Keratinocyte (primary cell): ENCODE data around the gene CACNB4. TPM values are rescaled to one million over a fixed set of nuclear protein-coding genes. Genes with fewer than 3 reads are reported as not detected.

Source experiments
- DNase-seq: peaks from one replicate; pipeline ENCODE4 v3.0.0-alpha.2; 2011; ENCODE audit warnings: low read depth, missing footprints, low spot score
- FAIRE-seq: peaks from 2 replicates; lab custom pipeline; 2011; peaks lifted over from hg19 to GRCh38; lab: Jason Lieb, UNC
- H2AFZ ChIP-seq: 2 replicates; pipeline ENCODE4 v1.6.0; 2012; ENCODE audit warnings: low read length, control low read depth, inconsistent platforms; ENCODE audit not compliant: control insufficient read depth
- H3K27ac ChIP-seq: 2 replicates; pipeline ENCODE4 v1.5.1; 2011; ENCODE audit warnings: low read length; ENCODE audit not compliant: control insufficient read depth, insufficient read depth
- H3K27me3 ChIP-seq: 3 replicates; pipeline ENCODE4 v1.6.0; 2011; ENCODE audit warnings: low read length; ENCODE audit not compliant: control insufficient read depth, insufficient read depth; ENCODE audit errors: extremely low read depth
- H3K36me3 ChIP-seq, 2 experiments: 2 replicates in 1 of 2; 3 replicates in 1 of 2; pipeline ENCODE4 v1.5.1; 2011; ENCODE audit warnings: low read length in 2 of 2, mild to moderate bottlenecking in 1 of 2; ENCODE audit not compliant: control insufficient read depth in 2 of 2, insufficient read depth in 2 of 2; ENCODE audit errors: extremely low read depth in 1 of 2
- H3K4me1 ChIP-seq: 3 replicates; pipeline ENCODE4 v1.5.1; 2011; ENCODE audit warnings: low read length; ENCODE audit not compliant: control insufficient read depth, insufficient read depth; ENCODE audit errors: extremely low read depth
- H3K4me2 ChIP-seq: 3 replicates; pipeline ENCODE4 v1.6.0; 2011; ENCODE audit warnings: low read depth, low read length; ENCODE audit not compliant: control insufficient read depth, insufficient read depth; ENCODE audit errors: extremely low read depth
- H3K4me3 ChIP-seq, 3 experiments: fragments of 200-600 bp in 1 of 3; sonication (generic) in 1 of 3; 2 replicates in 2 of 3; 3 replicates in 1 of 3; pipeline ENCODE4 v1.5.1; 2011 to 2016; ENCODE audit warnings: low read length in 3 of 3, mild to moderate bottlenecking in 3 of 3, control low read depth in 2 of 3, inconsistent platforms in 1 of 3, low read depth in 1 of 3, mixed read lengths in 1 of 3, mixed run types in 1 of 3, moderate library complexity in 1 of 3; ENCODE audit not compliant: control insufficient read depth in 2 of 3, insufficient read depth in 2 of 3; ENCODE audit errors: extremely low read depth in 1 of 3
- H3K79me2 ChIP-seq: 2 replicates; pipeline ENCODE4 v1.6.0; 2012; ENCODE audit warnings: low read length; ENCODE audit not compliant: control insufficient read depth, insufficient read depth
- H3K9ac ChIP-seq: 3 replicates; pipeline ENCODE4 v1.6.0; 2011; ENCODE audit warnings: low read length; ENCODE audit not compliant: control insufficient read depth, insufficient read depth; ENCODE audit errors: extremely low read depth
- H3K9me1 ChIP-seq: 3 replicates; pipeline ENCODE4 v1.6.0; 2011; ENCODE audit warnings: low read length; ENCODE audit not compliant: control insufficient read depth, insufficient read depth; ENCODE audit errors: extremely low read depth
- H3K9me3 ChIP-seq: 2 replicates; pipeline ENCODE4 v1.5.1; 2012; ENCODE audit warnings: low read depth, low read length; ENCODE audit not compliant: control insufficient read depth
- H4K20me1 ChIP-seq: 3 replicates; pipeline ENCODE4 v1.6.0; 2011; ENCODE audit warnings: low read length; ENCODE audit not compliant: control insufficient read depth, insufficient read depth; ENCODE audit errors: extremely low read depth
- EZH2 ChIP-seq: IDR thresholded peaks from one replicate; pipeline ENCODE4 v1.6.1; 2012; ENCODE audit warnings: inconsistent platforms, mild to moderate bottlenecking, low read length, moderate library complexity
- dilution Hi-C: fragments of 300-500 bp; cut with MboI; formaldehyde crosslinking; loops from one replicate; pipeline ENCODE4 v1.7.0; 2020; ENCODE audit warnings: low sequenced_read_pairs; ENCODE audit not compliant: extremely low pct_ligation_motif_present
- polyA plus RNA-seq, 5 experiments: library from polyadenylated mRNA; depleted of rRNA in 3 of 5; stranded (reverse) in 3 of 5; stranded (forward) in 1 of 5; unstranded in 1 of 5; fragments of >200 nt; gene quantifications; 1 replicate in 1 of 5; 2 replicates in 3 of 5; 3 replicates in 1 of 5; pipeline versions ENCODE4 v1.2.1 to v1.2.3, GENCODE V29; 2011 to 2012; ENCODE audit warnings: missing spikeins in 2 of 5, low read depth in 1 of 5, low replicate concordance in 1 of 5
- TF ChIP-seq, protein P1 (sequence below), 3 experiments: IDR thresholded peaks in 1 of 3; conservative IDR thresholded peaks in 1 of 3; optimal IDR thresholded peaks in 1 of 3; 2 replicates in 2 of 3; 3 replicates in 1 of 3; pipeline versions ENCODE3 to v1.5.1; 2011; ENCODE audit warnings: low read length in 3 of 3, mild to moderate bottlenecking in 3 of 3, moderate library complexity in 2 of 3, control low read depth in 1 of 3, inconsistent platforms in 1 of 3; ENCODE audit not compliant: insufficient read depth in 2 of 3; ENCODE audit errors: extremely low read depth in 1 of 3

Gene CACNB4
- polyA plus RNA-seq, 1 donor (not counting 4 experiments of a cell fraction or from before 2014, with no cell fraction given) = 0.30 TPM

DNA sequence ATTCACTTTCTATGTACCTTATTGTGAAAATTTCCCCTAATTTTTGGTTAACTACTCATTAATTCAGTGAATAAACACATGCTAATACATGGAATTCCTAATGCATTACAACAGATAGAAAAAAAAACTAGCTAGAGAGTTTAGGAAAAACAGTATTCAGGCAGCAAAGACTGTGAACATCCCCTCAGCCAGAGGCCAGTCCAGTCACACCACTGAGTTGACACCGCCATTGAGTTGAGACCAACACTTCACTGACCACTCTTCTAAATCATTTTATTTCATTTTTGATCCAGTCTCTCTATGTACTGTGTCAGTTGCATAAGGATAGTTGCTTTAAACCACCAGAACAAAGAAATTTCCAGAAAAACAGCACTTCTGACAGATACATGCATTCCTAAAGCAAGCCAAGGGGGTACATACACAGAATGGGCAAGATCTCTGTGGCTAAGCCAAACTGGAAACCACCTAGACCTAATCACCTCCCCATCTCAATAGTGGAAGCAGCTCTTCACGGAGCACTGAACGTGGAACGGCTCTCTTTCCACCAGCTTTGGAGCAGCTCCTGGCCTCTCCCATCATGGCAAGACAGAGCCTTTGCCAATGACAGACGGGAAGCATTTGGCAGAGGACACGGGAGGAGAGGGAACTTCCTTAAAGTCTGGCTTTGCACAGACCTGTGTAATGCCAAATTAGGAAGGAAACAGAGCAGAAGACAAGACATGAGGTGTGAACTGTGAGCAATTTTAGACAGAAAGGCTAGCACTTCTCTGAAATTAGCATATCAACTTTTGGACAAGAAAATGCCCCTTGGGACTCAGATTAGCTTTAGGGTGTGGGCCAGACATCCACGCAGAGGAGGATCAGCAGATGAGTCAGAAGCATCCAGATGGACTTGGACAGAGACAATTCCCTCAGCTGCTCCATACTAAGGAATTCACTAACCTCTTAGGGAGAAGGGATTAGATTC, 36.4 kb downstream of the CACNB4 start:
- no peaks in the 10 kb centered on the region for H3K36me3 ChIP-seq
- H3K9ac ChIP-seq = no peak overlapping the region
- TF ChIP-seq EZH2 = no peak
- TF ChIP-seq, protein P1, sequence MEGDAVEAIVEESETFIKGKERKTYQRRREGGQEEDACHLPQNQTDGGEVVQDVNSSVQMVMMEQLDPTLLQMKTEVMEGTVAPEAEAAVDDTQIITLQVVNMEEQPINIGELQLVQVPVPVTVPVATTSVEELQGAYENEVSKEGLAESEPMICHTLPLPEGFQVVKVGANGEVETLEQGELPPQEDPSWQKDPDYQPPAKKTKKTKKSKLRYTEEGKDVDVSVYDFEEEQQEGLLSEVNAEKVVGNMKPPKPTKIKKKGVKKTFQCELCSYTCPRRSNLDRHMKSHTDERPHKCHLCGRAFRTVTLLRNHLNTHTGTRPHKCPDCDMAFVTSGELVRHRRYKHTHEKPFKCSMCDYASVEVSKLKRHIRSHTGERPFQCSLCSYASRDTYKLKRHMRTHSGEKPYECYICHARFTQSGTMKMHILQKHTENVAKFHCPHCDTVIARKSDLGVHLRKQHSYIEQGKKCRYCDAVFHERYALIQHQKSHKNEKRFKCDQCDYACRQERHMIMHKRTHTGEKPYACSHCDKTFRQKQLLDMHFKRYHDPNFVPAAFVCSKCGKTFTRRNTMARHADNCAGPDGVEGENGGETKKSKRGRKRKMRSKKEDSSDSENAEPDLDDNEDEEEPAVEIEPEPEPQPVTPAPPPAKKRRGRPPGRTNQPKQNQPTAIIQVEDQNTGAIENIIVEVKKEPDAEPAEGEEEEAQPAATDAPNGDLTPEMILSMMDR (optimal IDR thresholded peaks at IDR 0.05 in 1 of 3, IDR thresholded peaks at IDR 0.05 in 1 of 3, conservative IDR thresholded peaks at IDR 0.05 in 1 of 3; ENCODE audit: extremely low read depth in 1 of 3, insufficient read depth in 2 of 3, low read length in 3 of 3) = no peak
- dilution Hi-C loops = no loop called here
- no peak overlapping the region for H2AFZ ChIP-seq
- no peaks in the 10 kb centered on the region for H4K20me1 ChIP-seq
- H3K27ac ChIP-seq = no peak overlapping the region
- H3K27me3 ChIP-seq = peaks cover 6% of the 10 kb centered on the region
- no peak overlapping the region for H3K4me3 ChIP-seq
- H3K4me1 ChIP-seq = peaks cover 4% of the 10 kb centered on the region
- FAIRE-seq = peak; percentile 26
- H3K9me1 ChIP-seq = no peaks in the 10 kb centered on the region
- H3K4me2 ChIP-seq = no peak overlapping the region
- peaks cover 3% of the 10 kb centered on the region for H3K9me3 ChIP-seq
- H3K79me2 ChIP-seq = no peaks in the 10 kb centered on the region
- DNase-seq = no peak

DNA sequence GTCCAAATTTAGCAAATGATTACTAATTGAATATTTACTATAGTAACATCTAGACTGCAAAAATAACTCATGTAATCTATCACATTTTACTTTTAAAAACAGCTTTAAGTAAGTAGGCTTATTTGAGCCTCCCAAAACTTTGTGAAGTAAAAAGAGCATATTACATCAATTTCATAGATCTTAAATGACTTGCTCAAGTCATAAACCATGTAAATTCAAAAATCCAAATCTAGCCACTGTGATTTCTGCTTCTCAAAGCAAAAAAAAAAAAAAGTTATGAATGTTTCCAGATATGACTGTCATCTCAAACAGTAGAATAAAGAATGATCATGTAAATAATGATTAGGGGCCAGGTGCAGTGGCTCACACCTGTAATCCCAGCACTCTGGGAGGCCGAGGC, 37.5 kb downstream of the CACNB4 start:
- Histone ChIP-seq H3K27me3 (peaks cover 6% of the 10 kb centered on the region), H3K4me1 (peaks cover 4% of the 10 kb centered on the region), H3K9me3 (peaks cover 3% of the 10 kb centered on the region), H3K4me2 (no peak overlapping the region), H3K36me3 (no peaks in the 10 kb centered on the region), H3K4me3 (no peak overlapping the region), H3K27ac (no peak overlapping the region), H3K79me2 (no peaks in the 10 kb centered on the region), H3K9me1 (no peaks in the 10 kb centered on the region), H3K9ac (no peak overlapping the region), H2AFZ (no peak overlapping the region), H4K20me1 (no peaks in the 10 kb centered on the region)
- DNase-seq (no peak), FAIRE-seq (no peak)
- dilution Hi-C loops = no loop called here
- TF ChIP-seq EZH2 = no peak
